BJ (cell line): ENCODE measurements around the gene LPO. TPM values are rescaled to one million over a fixed set of nuclear protein-coding genes. Genes with fewer than 3 reads are reported as not detected.

Source experiments
- CTCF ChIA-PET: fragments of 350-600 bp; formaldehyde crosslinking; extraction: SDS; loops from one replicate; lab custom pipeline; 2021; ENCODE audit warnings: antibody characterized with exemption, inconsistent platforms; lab: Yijun Ruan, JAX
- POLR2A ChIA-PET: fragments of 300-600 bp; sonication (Branson Sonifier 250); formaldehyde crosslinking; extraction: SDS; loops from one replicate; lab custom pipeline; 2021; ENCODE audit warnings: antibody characterized with exemption; lab: Charles Lee
- DNase-seq: peaks from one replicate; pipeline ENCODE4 v3.0.0-alpha.2; 2011; ENCODE audit warnings: low read depth
- H3K27me3 ChIP-seq: 2 replicates; pipeline ENCODE4 v1.6.0; 2011; ENCODE audit warnings: low read length; ENCODE audit not compliant: control insufficient read depth, insufficient read depth
- H3K36me3 ChIP-seq: 2 replicates; pipeline ENCODE4 v1.5.1; 2011; ENCODE audit warnings: low read length; ENCODE audit not compliant: control insufficient read depth, insufficient read depth
- H3K4me3 ChIP-seq: 2 replicates; pipeline ENCODE4 v1.5.1; 2011; ENCODE audit warnings: low read depth, mild to moderate bottlenecking, control low read depth, low read length
- CTCF ChIP-seq: IDR thresholded peaks from 2 replicates; pipeline ENCODE4 v1.5.1; 2011; ENCODE audit warnings: low read depth, mild to moderate bottlenecking, control low read depth, inconsistent platforms, low read length, moderate library complexity; ENCODE audit not compliant: insufficient read depth
- polyA plus RNA-seq: library from polyadenylated mRNA; depleted of rRNA; stranded (reverse); fragments of >200 nt; gene quantifications from 2 replicates; pipeline ENCODE4 v1.2.3, GENCODE V29; 2011

LPO gene
- polyA plus RNA-seq, 1 experiment: 0.07 TPM

- POLR2A ChIA-PET: no interaction called here
Measured at GRCh38 chr17:58285422-58285810, 47.0 kb downstream of the LPO start.

DNA sequence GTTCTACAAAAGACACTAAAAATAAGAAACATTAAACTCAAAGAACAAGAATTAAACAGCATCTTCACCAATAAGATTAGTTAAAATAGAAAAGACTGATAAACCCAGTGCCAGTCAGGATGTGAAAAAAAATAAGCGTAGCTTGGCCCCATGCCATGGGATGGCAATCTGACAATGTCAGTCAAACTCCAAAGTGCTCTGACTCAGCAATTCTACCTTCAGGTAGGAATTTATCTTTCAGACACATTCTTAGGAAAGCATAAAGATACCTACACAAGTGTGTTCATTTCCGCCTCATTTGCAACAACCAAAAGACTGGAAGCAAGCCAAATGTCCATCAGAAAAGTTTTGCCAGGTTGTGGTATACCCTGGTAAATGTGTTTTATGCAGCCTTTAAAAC, 51.5 kb downstream of the LPO start:
- no peaks in the 10 kb centered on the region for H3K36me3 ChIP-seq
- no peak for DNase-seq
- TF ChIP-seq CTCF: no peak
- no peak overlapping the region for H3K4me3 ChIP-seq
- POLR2A ChIA-PET: no interaction called here
- CTCF ChIA-PET: interaction anchor here (0.6 kb wide), 1 partner anchor 487 kb away, joined by 3 read pairs; no protein-coding TSS in a partner anchor
- no peaks in the 10 kb centered on the region; the same call in 1 of the 2 replicates for H3K27me3 ChIP-seq

More at GRCh38 chr17:58285422-58285810, 47.0 kb downstream of the LPO start:
- DNase-seq: no peak
- CTCF ChIA-PET: interaction anchor here (1.2 to 1.5 kb wide), 2 partner anchors 9 to 32 kb away, joined by 3 read pairs; no protein-coding TSS in a partner anchor
- TF ChIP-seq CTCF: no peak
- no peak overlapping the region for H3K4me3 ChIP-seq
- H3K27me3 ChIP-seq: no peaks in the 10 kb centered on the region; the same call in 1 of the 2 replicates
- H3K36me3 ChIP-seq: no peaks in the 10 kb centered on the region

DNA sequence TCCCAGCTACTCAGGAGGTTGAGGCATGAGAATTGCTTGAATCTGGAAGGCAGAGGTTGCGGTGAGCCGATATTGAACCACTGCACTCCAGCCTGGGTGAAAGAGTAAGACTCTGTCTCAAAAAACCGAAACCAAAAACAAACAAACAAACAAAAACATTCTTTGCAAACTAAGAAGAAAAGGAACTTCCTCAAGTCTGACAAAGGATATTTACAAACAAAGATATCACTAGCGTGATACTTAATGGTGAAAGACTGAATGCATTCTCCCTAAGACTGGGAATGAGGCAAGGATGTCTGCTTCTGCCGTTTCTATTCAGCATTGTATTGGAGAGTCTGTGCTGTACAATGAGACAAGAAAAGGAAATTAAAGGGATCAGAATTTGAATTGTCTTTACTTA, 52.9 kb downstream of the LPO start:
- ChIA-PET POLR2A (no interaction called here), CTCF (interaction anchor here (0.7 kb wide), 1 partner anchor 9 kb away, joined by 4 read pairs; no protein-coding TSS in a partner anchor)
- Histone ChIP-seq H3K36me3 (no peaks in the 10 kb centered on the region), H3K27me3 (no peaks in the 10 kb centered on the region; the same call in 1 of the 2 replicates), H3K4me3 (no peak overlapping the region)
- DNase-seq: no peak
- TF ChIP-seq CTCF: no peak

GRCh38 chr17:58294034-58294433, 55.6 kb downstream of the LPO start:
- Histone ChIP-seq H3K4me3 (no peak overlapping the region), H3K27me3 (no peaks in the 10 kb centered on the region; the same call in 1 of the 2 replicates), H3K36me3 (no peaks in the 10 kb centered on the region)
- DNase-seq: no peak
- ChIA-PET POLR2A (no interaction called here), CTCF (interaction anchor here (1.0 to 1.6 kb wide), 3 partner anchors 9 to 44 kb away, joined by 3 read pairs; no protein-coding TSS in a partner anchor)
- TF ChIP-seq CTCF: no peak

DNA sequence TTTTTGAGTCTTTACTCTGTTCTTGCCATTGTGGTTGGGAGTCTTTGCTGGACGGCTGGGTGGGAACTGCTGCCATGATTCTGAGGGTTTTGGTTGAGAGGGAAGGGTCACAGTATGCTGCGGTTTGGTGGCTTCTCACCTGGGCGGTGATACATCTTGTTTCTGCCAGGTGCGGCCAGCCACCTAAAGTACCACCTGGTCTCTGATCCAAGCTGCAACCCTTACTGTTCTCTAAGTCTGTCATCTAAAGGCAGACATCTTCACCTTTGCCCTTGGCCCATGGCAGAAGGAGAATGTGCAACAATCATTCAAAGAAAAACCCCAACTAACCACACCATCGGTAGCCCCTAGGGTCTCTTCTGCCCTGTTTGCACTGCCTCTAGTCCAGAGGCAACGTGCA, 62.0 kb downstream of the LPO start:
- no peak for DNase-seq
- ChIA-PET POLR2A (no interaction called here), CTCF (interaction anchor here (0.8 to 1.7 kb wide), 3 partner anchors 9 to 23 kb away, joined by 3 to 4 read pairs (median 3); no protein-coding TSS in a partner anchor)
- no peak for TF ChIP-seq CTCF
- H3K27me3 ChIP-seq: no peaks in the 10 kb centered on the region
- H3K36me3 ChIP-seq: no peaks in the 10 kb centered on the region
- no peak overlapping the region for H3K4me3 ChIP-seq
